ENCODE results near the gene AVP.
A peak's percentile ranks its signal among the peaks of the same experiment; 100 is the strongest.
"Not testable (repeated sequence)": the region's sequence is repeated elsewhere in the genome, so short reads cannot be mapped to it uniquely, and the experiment has no call there.

AVP gene

GRCh38 chr20:3117839-3118379, 33.4 kb upstream of the AVP start:
- H3K4me3 ChIP-seq (ENCODE audit: low read depth, low read length) = not testable (repeated sequence)
- peak; percentile 87 for DNase-seq (ENCODE audit: low read depth)
- peak; percentile 80 for TF ChIP-seq CTCF (conservative IDR thresholded peaks at IDR 0.05; ENCODE audit: low read depth, low read length)

GRCh38 chr20:3116341-3116740, 31.8 kb upstream of the AVP start:
- TF ChIP-seq CTCF (conservative IDR thresholded peaks at IDR 0.05; ENCODE audit: low read depth, low read length) = no peak
- no peak for DNase-seq (ENCODE audit: low read depth)
- no peak overlapping the region for H3K4me3 ChIP-seq (ENCODE audit: low read depth, low read length)

DNA sequence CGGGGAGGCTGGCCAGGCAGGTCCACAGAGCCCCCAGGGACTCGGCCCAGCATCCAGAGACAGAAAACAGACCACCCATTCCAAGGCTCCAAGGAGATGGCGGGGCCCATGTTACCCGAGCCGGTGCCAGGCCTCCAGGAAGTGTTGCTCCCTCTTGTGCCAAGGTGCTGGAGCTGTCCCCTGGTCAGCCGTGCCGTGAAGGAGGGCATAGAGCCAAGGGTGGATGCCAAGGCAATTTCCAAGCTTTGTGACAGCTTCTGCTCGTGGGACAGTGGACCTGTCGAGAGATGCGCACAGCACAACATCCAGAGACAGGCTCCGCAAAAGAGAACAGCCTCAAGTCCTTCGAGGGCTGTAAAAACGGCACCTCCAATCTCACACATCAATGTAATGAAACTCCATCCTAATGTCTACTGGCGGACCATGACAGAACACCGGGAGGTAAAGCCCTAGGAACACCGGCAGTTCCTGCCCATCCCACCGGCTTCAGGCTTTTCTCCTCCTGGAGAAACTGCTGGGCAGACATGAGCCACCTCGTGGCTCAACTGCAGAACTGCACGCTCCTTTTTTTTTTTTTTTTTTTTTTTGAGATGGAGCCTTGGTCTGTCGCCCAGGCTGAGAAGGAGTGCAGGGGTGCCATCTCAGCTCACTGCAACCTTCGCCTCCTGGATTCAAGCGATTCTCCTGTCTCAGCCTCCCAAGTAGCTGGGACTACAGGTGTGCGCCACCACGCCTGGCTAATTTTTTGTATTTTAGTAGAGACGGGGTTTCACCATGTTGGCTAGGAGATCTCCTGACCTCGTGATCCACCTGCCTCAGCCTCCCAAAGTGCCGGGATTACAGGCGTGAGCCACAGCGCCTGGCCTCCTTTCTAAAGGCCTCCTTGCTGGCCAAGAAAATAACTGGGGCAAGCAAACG, 30.9 kb upstream of the AVP start:
- peak; percentile 72 for DNase-seq (ENCODE audit: low read depth)
- H3K4me3 ChIP-seq (ENCODE audit: low read depth, low read length) = no peak overlapping the region
- TF ChIP-seq CTCF (conservative IDR thresholded peaks at IDR 0.05; ENCODE audit: low read depth, low read length) = peak; percentile 81

- DNase-seq (ENCODE audit: low read depth) = no peak
- no peak for TF ChIP-seq CTCF (conservative IDR thresholded peaks at IDR 0.05; ENCODE audit: low read depth, low read length)
- no peak overlapping the region for H3K4me3 ChIP-seq (ENCODE audit: low read depth, low read length)
Measured at GRCh38 chr20:3111995-3112394, 27.5 kb upstream of the AVP start.

- DNase-seq (ENCODE audit: low read depth) = no peak
- H3K4me3 ChIP-seq (ENCODE audit: low read depth, low read length) = no peak overlapping the region
- TF ChIP-seq CTCF (conservative IDR thresholded peaks at IDR 0.05; ENCODE audit: low read depth, low read length) = no peak
Measured at GRCh38 chr20:3111507-3111906, 27.0 kb upstream of the AVP start.

DNA sequence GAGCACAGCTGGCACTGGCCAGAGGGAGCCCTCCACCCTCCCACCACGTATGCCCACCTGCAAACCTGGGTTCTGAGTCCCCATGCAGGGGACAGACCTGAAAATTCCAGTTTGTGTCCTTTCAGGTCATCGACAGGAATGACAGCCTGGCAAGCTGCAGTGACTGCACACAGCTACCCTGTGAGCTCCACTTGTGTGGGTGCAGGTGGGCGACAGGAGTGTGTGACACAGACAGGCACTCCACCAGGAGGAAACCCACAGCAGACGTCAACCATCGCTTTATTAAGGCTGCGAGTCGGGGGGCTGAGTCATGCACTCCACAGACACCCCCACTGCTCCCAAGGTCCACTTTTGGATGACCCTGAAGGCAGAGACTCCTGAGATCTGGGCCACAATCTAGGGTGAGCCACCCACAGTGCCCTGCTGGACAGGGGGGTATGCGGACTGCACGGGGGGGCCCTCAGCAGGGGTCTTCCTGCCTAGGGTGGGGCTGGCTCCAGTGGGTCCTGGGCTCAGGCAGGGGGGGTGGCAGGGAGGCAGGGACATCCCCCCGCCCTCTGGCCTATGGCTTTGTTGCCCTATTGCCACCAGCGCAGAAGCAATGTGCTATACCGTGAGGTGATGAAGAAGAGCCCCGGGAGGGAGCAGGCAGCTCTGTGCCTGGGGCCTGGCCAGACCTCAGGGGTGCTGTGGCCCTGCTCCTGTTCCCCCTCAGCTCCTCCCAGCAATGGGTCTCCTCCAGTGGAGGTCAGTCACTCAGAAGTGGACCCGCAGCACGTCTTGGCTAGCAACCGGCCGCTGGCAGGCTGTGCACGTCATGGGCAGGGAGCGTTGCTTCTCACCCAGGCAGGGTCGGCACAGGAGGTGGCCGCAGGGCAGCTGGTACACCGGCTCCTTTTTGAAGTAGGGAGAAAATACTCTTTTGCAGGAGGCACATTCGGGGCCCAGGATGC, 25.1 kb upstream of the AVP start:
- DNase-seq (ENCODE audit: low read depth) = no peak
- TF ChIP-seq CTCF (conservative IDR thresholded peaks at IDR 0.05; ENCODE audit: low read depth, low read length) = no peak
- H3K4me3 ChIP-seq (ENCODE audit: low read depth, low read length) = no peak overlapping the region

Data from choroid plexus epithelial cell (primary cell).